ENCODE results near the gene DENND1B. TPM values are rescaled to one million over a fixed set of nuclear protein-coding genes. Genes with fewer than 3 reads are reported as not detected.

Gene DENND1B
- total and polyA plus RNA-seq, 9 of the 15 experiments (the other 6 are each of a cell fraction or from before 2014, with no cell fraction given): 2.1 to 12.1 (median 7.5) TPM

DNA sequence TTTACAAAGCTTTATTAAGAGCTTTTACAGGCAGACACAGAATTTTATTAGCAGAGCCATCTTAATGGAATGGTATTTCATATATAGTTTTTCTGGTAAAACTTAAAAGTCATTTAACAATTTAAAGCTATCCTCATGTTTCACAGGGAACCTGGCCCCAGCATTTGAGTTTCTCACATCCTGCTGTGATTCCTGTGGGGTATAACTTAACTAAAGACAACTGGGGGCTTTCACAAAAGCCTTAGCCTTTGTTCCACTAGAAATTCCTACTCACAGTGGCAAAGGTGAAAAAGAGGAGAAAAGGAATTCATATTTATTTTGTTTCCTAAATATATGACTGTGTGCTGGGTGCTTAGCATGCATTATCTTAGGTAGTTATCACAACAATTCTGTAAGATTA lies 233.9 kb downstream of the DENND1B start:
- no peak for FAIRE-seq
- POLR2A ChIA-PET: no interaction called here
- TF ChIP-seq HNRNPK (IDR thresholded peaks at IDR 0.05; ENCODE audit: low read depth, low read length, poor library complexity, severe bottlenecking) (no peak), KLF16 (IDR thresholded peaks at IDR 0.05) (no peak), RAD51 (IDR thresholded peaks at IDR 0.05; ENCODE audit: borderline replicate concordance, low read depth) (no peak), ZBTB17 (CRISPR knock-in tag; IDR thresholded peaks at IDR 0.05) (no peak), ATF1 (CRISPR knock-in tag; IDR thresholded peaks at IDR 0.05) (no peak), ATF1 (tag; IDR thresholded peaks at IDR 0.05) (no peak), TGIF2 (CRISPR knock-in tag; IDR thresholded peaks at IDR 0.05) (no peak), LARP7 (IDR thresholded peaks at IDR 0.05) (no peak), CBX2 (IDR thresholded peaks at IDR 0.05; ENCODE audit: insufficient read depth, low read length, poor library complexity, severe bottlenecking) (no peak), IRF2 (CRISPR knock-in tag; IDR thresholded peaks at IDR 0.05) (no peak), MEIS2 (IDR thresholded peaks at IDR 0.05; ENCODE audit: partially characterized antibody) (no peak)
- TF ChIP-seq, protein P1, sequence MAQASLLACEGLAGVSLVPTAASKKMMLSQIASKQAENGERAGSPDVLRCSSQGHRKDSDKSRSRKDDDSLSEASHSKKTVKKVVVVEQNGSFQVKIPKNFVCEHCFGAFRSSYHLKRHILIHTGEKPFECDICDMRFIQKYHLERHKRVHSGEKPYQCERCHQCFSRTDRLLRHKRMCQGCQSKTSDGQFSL (CRISPR knock-in tag; IDR thresholded peaks at IDR 0.05): no peak
- TF ChIP-seq, protein P1 (tag; IDR thresholded peaks at IDR 0.05): no peak
- TF ChIP-seq, protein P2, sequence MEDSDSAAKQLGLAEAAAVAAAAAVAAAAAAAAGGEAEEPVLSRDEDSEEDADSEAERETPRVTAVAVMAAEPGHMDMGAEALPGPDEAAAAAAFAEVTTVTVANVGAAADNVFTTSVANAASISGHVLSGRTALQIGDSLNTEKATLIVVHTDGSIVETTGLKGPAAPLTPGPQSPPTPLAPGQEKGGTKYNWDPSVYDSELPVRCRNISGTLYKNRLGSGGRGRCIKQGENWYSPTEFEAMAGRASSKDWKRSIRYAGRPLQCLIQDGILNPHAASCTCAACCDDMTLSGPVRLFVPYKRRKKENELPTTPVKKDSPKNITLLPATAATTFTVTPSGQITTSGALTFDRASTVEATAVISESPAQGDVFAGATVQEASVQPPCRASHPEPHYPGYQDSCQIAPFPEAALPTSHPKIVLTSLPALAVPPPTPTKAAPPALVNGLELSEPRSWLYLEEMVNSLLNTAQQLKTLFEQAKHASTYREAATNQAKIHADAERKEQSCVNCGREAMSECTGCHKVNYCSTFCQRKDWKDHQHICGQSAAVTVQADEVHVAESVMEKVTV (CRISPR knock-in tag; IDR thresholded peaks at IDR 0.05): no peak
- TF ChIP-seq, protein P3, sequence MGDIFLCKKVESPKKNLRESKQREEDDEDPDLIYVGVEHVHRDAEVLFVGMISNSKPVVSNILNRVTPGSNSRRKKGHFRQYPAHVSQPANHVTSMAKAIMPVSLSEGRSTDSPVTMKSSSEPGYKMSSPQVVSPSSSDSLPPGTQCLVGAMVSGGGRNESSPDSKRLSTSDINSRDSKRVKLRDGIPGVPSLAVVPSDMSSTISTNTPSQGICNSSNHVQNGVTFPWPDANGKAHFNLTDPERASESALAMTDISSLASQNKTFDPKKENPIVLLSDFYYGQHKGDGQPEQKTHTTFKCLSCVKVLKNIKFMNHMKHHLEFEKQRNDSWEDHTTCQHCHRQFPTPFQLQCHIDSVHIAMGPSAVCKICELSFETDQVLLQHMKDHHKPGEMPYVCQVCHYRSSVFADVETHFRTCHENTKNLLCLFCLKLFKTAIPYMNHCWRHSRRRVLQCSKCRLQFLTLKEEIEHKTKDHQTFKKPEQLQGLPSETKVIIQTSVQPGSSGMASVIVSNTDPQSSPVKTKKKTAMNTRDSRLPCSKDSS (IDR thresholded peaks at IDR 0.05; ENCODE audit: low read depth, partially characterized antibody): no peak
- Histone ChIP-seq H3K27me3 (ENCODE audit: control insufficient read depth in 2 of 2, insufficient read depth in 2 of 2, low read length in 2 of 2) (no peaks in the 10 kb centered on the region), H3K4me1 (replicated peaks in 1 of 2; ENCODE audit: control insufficient read depth in 2 of 2, insufficient read depth in 2 of 2, low read length in 2 of 2) (no peaks in the 10 kb centered on the region), H3K27ac (ENCODE audit: extremely low read depth, low read depth, low read length) (no peak overlapping the region), H3K4me2 (ENCODE audit: insufficient read depth, low read length) (no peak overlapping the region), H3K36me3 (ENCODE audit: control insufficient read depth, insufficient read depth, low read length) (no peaks in the 10 kb centered on the region), H3K9me1 (ENCODE audit: control insufficient read depth, insufficient read depth, low read length) (no peaks in the 10 kb centered on the region), H2AFZ (ENCODE audit: low read depth, low read length) (no peak overlapping the region), H3K79me2 (ENCODE audit: control insufficient read depth, insufficient read depth, low read length) (no peaks in the 10 kb centered on the region), H3K9ac (ENCODE audit: insufficient read depth in 1 of 2, low read depth in 2 of 2, low read length in 2 of 2) (no peak overlapping the region), H3K9me3 (replicated peaks; ENCODE audit: control insufficient read depth, insufficient read depth, low read depth, low read length) (no peaks in the 10 kb centered on the region), H3K4me3 (no peak overlapping the region), H4K20me1 (replicated peaks; ENCODE audit: control insufficient read depth, insufficient read depth, low read length) (no peaks in the 10 kb centered on the region)
- DNase-seq (ENCODE audit: extremely low read depth in 1 of 4, low spot score in 3 of 4): no peak
- BruUV-seq (replicated peaks): no TSS peak
- in situ Hi-C loops (cut with MboI): no loop called here
- intact Hi-C loops (cut with micrococcal nuclease): no loop called here
- CTCF ChIA-PET (ENCODE audit: low intra/inter-chr PET ratio): no interaction called here
- ATAC-seq: no peak
